HG02970 (cell line): ENCODE data around the gene MBD6.
"Not testable (repeated sequence)": the region's sequence is repeated elsewhere in the genome, so short reads cannot be mapped to it uniquely, and the experiment has no call there.

Experiments
- ATAC-seq: cut with Tn5 transposase; IDR thresholded peaks from one replicate; pipeline ENCODE4 v1.9.1; 2021; ENCODE audit warnings: mild to moderate bottlenecking, moderate library complexity, moderate number of reproducible peaks; ENCODE audit not compliant: unreplicated experiment, low FRiP score

MBD6 gene

DNA sequence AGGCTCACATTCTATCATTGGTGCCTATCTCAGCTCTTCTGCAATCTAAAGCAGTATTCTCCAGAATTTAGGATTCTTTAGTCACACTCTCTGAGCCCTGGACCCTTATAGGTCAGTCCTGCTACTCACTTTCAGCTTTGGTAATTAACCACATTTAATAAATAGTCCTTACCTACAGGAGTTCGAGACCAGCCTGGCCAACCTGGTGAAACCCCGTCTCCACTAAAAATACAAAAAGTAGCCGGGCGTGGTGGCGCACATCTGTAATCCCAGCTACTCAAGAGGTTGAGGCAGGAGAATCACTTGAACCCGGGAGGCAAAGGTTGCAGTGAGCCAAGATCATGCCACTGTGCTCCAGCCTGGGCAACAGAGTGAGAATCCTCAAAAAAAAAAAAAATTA lies 8.9 kb upstream of the MBD6 start:
- not testable (repeated sequence) for ATAC-seq

DNA sequence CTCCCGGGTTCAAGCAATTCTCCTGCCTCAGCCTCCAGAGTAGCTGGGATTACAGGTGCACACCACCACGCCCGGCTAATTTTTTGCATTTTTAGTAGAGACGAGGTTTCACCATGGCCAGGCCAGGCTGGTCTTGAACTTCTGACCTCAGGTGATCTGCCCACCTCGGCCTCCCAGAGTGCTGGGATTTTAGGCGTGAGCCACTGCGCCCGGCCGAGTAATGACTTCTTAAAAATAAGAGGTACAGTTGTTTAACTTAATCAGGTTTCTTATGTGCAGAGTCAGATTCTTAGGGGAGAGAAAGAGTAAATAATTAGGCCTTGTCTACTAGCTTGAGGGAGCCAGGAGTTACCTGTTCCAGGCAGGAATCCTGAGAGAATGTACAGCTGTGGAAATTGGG lies 8.4 kb upstream of the MBD6 start:
- not testable (repeated sequence) for ATAC-seq

DNA sequence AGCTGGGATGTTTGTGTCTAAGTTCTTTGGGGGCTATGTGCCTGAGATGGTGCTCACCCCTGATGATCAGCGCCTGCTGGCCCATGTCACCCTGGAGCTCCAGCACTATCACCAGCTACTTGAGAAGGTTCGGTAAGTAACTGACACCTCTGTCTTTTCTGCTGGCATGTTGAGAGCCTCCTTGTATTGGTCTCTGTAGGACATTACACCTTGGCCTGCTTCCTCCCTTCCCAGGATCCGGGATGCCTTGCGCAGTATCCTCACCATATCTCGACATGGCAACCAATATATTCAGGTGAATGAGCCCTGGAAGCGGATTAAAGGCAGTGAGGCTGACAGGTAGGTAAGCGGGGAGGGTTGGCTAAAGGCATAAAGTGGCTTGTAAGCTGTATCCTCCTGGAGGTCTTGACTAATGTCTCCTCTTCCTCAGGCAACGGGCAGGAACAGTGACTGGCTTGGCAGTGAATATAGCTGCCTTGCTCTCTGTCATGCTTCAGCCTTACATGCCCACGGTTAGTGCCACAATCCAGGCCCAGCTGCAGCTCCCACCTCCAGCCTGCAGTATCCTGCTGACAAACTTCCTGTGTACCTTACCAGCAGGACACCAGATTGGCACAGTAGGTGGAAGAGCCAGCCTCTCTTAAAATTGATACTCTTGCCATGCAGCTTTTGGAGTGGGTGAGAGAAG lies 7.8 kb upstream of the MBD6 start:
- ATAC-seq = no peak

DNA sequence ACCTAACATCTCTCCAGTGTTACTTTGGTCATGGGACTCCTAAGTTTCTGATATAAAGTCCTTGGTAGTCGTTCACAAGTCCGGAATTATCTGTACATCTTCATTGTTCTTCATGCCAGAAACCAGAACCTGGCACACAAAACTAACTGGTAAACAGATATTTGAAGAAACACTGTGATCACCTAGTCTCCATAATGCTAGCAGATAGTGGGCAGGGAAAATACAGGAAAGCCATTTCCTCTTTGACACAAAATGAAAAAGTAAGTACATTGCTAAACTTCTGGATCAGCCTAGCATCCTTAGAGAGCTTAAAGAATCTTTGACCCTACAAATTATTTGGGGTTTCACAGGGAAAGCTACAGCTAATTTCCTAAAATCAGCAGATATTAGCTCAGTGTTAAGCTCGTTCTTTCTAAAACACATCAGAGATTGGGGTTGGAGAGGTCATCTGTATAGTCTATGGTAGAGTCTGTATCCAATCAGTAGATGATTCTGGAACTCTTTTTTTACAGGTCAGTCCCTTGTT lies 7.2 kb upstream of the MBD6 start:
- no peak for ATAC-seq

DNA sequence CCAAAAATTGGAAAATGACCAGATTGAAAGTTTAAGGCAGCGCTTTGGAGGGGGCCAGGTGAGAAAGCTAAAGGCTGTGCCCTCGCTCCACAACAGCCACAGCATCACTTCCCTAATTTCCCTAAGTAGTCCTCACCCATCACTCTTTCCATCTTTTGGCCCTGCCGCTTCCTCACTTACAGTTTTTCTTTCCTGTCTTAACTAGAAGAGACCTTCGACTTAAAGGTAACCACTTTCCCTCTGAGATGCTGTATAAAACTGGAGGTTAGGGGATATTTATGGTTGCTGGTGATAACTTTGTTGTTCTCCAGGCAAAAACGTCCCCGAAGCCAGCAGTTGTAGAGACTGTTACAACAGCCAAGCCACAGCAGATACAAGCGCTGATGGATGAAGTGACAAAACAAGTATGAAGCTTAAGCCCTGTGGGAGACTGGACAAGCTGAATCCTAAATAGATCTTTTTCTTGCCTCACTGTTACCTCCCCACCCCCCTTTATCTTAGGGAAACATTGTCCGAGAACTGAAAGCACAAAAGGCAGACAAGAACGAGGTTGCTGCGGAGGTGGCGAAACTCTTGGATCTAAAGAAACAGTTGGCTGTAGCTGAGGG lies 6.6 kb upstream of the MBD6 start:
- no peak for ATAC-seq

DNA sequence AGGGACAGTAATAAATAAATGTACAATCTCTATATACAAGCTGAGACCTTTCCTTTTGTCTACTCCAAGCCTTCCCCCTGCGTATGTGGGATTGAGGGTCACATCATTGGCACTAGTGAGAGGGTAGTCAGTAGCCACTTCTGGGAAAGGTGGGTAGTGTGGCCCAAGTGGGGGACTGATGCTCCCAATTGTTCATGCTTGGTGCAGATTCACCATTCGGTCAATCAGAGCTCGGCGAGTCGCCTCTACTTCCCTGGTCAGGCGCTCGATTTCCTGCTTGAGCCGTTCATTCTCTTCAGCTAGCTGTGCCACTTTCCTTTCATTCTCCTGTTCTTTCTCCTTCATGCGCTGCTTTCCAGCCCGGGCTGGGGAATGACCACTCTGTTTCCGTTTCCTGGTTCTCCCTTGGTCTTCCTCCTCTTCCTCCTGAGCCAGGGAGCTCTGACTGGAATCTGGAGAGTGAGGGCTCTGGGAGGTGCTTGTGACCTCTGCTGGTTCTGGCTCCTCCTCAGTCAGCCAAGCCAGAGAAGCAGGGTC lies 5.9 kb upstream of the MBD6 start:
- ATAC-seq = no peak

DNA sequence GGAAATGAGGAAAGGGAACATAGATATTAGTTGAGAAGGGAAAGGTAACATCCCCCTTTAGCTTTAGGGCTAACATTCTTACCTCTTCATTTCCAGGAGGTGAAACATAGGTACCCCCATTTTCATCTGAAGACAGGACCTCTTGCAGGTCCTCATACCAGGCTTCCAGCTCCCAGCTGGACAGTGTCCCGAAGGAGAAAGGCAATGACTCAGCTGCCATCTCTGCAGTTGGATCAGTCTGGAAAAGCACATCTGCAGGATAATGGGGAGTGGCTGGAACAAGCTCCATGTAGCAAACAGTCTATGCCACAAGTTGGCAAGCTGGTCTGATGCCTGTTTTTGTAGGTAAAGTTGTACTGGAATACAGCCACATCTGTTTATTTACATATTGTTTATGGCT lies 5.4 kb upstream of the MBD6 start:
- ATAC-seq = no peak

DNA sequence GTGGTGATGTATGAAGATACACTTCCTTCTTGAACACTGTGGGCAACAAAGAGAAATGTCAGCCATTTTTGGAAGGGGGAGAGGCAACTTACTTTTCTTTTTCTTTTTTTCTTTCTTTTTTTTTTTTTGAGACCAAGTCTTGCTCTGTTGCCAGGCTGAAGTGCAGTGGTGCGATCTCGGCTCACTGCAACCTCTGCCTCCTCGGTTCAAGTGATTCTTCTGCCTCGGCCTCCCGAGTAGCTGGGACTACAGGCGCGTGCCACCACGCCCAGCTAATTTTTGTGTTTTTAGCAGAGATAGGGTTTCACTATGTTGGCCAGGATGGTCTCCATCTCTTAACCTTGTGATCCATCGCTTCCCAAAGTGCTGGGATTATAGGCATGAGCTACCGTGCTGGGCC lies 4.9 kb upstream of the MBD6 start:
- ATAC-seq = not testable (repeated sequence)

DNA sequence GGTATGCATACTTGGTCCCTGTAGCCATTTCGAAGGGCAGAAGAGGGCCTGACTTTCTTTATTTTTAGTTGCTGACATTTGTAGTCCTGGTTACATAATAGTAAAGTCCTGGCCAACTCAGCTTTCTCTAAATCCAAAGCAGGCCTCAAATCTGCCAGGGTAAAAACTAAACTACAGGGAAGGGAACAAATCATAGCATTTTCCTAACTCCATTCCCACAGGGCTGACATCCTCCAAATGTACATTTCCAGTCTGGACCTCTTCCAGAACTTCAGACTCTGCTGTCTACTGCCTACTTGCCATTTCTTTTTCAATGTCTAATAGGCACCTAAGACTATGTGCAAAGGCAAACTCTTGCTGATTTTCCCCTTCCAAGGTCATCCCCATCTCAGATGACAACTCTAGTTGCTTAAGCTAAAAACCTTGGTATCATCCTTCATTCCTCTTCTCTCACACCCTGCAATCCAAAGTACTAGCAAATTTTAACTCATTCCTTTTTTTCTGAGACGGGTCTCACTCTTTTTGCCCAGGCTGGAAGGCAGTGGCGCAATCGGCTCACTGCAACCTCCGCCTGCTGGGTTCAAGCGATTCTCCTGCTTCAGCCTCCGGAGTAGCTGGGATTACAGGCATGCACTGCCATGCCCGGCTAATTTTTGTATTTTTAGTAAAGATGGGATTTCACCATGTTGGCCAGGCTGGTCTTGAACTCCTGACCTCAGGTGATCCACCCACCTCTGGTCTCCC lies 4.3 kb upstream of the MBD6 start:
- no peak for ATAC-seq

DNA sequence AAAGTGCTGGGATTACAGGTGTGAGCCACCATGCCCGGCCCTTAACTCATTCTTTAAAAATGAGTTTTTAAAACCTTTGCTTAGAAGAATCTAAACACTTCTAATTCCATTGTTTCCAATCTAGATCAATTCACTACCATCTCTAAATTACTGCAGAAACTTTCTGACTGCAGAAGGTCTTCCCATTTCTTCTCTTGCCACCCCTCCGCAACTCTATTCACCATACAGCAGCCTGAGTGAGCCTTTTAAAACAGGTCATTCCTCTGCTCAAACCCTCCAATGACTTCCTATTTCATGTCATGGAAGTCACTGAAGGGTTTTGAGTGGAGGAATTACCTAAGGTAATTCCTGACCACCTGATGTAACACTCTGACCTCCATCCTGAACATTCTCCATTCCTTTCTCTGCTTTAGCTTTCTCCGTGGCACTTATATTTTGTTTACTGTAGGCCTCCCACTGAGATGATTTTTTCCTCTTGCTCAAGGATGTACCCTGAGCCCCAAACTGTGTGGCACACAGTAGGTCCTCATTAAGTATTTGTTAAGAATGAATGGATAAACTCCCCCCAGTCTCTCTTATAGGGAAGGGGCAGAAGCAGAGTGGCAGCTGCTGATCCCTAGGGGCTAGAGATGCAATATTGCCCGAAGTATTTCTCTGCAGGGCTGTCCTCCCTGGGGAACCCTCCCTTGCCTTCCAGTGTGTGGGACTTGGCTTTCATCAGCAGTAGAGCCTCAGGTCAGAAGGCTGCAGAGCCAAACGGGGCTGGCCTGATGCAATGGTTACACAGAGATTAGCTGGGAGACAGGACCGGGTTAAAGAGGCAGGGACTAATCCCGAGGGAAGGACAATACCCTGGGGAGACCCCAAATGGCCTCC lies 3.5 kb upstream of the MBD6 start:
- no peak for ATAC-seq

DNA sequence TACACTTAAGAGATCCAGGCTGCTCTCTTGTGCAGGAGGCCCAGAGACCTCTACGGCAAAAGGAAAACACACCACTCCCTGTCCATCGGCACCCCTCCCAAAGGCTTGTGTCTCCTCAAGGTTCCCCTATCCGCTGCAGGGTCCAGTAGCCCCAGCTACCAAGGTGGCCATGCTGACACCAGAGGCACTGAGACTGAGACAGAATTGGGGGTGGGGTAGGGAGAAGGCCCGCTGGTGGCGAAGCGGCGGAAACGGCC lies 2.9 kb upstream of the MBD6 start:
- peak; percentile 1 for ATAC-seq

DNA sequence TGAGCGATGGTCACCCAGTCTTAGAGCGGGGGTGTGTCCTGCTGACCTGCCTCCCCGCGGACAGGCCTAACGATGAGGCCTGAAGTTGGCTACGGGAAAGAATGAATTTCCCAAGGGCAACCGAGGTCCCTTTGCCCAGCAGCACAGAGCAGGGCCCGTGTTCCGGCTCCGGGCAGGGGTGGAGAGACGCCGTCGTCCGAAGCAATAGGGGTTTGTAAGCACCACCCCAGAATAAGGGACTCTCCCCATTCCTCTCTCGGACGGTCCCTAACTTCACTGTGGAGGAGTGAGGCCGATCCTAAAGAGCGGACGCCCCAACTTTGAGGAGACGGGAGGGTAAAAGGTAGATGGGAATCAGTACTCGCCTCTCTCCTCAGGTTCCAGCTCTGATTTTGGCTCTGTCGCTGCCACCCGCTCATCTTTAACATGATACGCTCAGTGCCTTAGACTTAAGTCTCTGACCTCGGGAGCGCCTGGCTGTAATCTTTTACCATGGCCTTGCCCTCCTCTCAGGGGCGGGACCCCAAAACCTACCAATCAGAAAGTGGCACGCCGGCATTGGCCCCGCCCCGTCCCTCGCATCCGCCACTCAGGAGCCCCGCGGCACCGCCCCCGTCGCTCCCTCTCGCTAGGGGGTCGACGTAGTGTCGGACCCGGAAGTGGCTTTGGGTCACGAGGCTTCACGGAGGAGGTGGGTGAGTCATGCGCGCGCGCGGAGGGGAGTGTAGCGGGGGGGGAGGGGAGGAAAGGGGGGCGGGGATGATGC lies 2.4 kb upstream of the MBD6 start, which contains the start of gene DDIT3:
Gene DDIT3, minus strand, starts transcription at position 462 of the 766 bp plus-strand sequence. CDS start 3,108 bp downstream, outside the sequence.
- ATAC-seq = peak; percentile 60

DNA sequence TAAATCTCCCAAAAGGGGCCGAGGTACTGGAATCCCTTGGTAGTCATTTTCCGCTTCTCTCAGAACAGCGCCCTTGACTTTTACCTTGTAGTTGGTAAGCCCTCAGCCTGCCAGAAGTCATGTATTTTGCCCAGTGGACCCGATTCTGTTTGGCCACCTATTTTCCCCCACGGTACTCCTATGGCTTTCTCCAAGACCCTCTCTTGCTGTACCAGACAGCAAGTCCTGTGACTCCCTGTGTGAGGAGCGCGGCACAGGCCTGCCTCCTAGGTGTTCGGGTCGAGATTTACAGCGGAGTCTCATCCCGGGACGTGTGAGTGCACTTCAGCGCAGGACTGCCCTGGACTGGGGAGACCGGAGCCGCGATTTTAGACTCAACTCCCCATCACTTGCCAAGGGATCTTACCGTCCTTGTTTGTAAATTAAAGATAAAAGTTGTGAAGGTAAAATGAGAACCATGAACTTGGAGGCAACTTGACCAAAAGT lies 1.1 kb upstream of the MBD6 start:
- no peak for ATAC-seq

DNA sequence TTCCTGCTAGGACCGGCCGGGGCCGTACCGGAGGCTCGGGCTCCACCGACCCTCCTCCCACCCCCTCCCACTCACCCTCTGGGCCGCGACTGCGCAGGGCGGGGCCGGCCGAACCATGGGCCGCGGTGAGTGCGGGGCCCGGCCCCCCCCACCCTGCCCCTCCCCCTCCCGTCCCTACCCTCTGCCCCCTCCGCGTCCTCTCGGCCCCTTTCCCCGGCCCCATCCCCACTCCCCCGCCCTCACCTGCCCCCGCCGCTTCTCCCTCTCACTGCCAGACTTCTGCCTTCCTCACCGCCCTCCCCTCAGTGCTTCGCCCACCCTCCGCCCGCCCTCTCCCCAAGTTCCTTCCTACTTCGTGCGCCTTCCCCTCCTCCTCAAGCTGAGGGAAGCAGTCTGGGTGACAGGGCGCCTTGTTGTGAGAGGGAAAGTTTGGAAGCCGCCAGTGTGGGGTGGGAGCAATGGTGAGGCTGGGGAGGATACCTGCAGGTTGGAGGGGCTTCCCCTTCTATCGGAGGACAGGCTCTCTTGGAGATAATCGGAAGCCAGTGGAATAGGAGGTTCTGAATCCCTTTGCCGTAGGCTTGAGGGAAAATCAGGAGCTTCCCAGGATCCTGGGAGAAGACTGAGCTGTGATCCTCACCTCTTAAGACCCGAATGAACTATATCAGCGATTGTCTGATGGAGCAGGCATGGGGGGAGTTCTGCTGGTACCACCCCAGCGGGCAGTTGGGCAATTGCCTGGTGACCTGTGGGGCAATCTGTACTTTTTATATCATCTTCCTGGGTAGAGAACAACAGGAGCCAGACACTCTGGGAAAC lies 472 bp downstream of the MBD6 start:
- ATAC-seq = no peak

DNA sequence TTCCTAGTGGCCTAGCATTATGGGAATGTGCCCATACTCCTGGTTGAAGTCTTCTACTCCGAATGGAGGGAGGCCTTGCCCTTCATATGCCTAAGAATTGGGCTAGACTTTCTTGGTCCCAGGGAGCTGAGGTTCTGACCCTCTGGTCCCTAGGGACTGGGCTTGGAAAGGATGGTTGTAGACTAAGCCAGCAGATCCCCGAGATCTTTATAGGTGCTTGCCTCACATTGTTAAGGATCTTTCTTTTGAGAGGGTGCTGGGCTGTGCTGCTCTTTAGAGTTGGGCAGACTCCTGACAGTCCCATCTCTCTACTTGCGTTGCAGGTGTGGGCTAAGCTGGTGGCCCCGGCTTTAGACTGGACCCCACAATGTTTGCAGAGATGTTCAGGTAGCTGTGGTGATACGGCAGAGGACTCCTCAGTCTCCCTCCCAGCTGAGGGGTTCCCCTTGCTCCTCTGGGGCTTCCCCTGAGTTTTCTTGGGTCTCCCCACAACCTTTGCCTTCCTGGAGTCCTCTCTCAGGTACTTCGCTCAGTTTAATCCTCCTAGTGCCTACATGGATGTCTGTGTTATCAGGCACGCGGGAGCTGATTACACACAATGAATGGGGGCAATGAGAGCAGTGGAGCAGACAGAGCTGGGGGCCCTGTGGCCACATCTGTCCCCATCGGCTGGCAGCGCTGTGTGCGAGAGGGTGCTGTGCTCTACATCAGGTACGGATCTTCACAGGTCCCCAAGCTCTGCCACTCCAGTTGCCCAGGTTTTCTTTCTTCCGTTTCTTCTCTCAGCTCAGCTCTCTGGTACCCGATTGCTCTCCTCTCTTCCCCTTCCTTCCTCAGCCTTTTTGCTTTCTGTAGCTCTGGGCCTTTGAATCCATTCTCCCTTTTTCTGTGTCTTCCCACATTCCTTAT lies 1.3 kb downstream of the MBD6 start:
- ATAC-seq = no peak

DNA sequence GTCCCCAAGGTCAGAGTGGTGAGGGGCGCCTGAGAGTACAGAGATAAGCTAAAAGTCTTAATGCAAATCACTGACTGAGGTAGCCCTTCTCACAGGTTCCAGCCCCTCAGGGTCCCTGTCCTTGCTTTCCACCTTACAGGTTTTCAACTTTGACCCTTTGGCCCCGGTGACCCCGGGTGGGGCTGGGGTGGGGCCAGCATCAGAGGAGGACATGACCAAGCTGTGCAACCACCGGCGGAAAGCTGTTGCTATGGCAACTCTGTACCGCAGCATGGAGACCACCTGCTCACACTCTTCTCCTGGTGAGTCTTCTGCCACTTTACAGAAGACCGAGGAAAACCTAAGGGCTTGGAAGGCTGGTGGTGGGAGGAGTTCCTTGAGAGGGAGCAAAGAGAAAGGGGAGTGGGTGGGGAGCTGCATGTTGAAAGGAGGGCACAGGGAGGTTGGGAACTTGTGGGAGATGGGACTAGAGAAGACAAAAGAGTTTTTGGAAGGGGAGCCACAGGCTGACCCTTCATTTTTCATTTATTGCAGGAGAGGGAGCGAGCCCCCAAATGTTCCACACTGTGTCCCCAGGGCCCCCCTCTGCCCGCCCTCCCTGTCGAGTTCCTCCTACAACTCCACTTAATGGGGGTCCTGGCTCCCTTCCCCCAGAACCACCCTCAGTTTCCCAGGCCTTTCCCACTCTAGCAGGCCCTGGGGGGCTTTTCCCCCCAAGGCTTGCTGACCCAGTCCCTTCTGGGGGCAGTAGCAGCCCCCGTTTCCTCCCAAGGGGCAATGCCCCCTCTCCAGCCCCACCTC lies 2.4 kb downstream of the MBD6 start:
- no peak for ATAC-seq
